HG03378 (cell line): Measurements from ENCODE around the gene DPP6.

Source experiments
- ATAC-seq: cut with Tn5 transposase; IDR thresholded peaks from one replicate; pipeline ENCODE4 v1.9.1; 2021; ENCODE audit warnings: mild to moderate bottlenecking, moderate library complexity; ENCODE audit not compliant: unreplicated experiment

The DPP6 gene

DNA sequence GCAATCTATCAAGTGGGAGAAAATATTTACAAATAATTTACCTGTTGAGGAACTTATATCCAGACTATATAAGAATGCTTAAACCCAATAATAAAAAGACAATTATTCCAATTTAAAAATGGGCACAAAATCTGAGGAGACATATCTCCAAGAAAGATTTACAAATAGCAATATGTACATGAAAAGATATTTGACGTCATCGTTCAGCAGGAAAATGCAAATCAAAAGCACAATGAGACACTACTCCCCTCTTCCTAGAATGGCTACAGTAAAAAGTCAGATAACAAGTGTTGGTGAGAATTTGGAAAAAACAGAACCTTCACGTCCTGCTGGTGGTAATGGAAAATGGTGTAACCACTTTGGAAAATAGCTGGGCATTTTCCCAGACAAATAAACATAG is 457.0 kb downstream of the DPP6 start:
- no peak for ATAC-seq

DNA sequence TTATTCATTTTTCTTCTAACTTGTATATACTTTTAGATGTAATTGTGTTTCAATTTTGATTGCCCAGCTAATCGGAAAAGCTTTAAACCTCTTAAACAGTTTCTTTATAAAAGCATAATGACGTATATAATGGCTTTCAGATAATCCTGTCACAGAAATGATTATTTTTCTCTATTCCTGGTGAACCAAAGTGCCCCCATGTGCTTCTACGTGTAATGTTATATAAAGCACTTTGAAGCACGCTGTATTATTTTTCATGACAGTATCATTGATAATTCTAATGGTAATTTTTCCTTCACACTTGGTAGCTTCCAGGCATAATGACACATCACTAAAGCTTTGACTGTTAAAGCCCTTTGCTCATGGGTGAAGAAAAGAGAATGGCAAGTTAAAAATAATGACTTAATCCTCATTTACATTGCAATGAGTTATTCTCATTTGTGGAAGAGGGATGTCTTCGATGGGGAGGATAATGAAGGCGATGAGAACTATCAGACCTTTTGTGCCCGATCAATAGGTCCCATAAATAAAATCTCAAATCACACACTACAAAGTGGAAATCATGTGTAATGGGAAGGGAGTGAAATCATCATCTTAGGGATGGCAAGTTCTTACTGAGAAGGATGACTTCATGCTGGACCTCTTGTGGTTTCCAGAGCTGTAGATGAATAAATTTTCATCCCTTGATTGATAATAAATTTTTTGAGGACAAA is 460.1 kb downstream of the DPP6 start:
- ATAC-seq = no peak

DNA sequence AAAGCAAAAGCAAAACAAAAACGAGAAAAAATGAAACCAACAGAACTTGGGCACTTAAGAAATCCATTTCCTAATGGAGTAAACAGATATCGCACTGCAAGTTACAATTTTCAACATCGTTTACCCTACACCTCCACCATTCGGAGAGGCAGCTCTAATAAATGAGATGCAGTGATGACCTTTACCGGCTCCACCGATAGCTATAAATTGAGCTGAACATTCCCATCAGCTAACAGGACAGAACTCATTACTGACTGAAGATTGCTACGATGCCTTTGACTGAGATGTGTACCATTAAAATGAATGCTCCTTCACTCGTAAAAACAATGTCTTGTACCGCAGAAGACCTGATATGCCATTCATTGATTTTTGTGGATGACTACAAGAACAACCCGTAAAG is 465.6 kb downstream of the DPP6 start:
- no peak for ATAC-seq

DNA sequence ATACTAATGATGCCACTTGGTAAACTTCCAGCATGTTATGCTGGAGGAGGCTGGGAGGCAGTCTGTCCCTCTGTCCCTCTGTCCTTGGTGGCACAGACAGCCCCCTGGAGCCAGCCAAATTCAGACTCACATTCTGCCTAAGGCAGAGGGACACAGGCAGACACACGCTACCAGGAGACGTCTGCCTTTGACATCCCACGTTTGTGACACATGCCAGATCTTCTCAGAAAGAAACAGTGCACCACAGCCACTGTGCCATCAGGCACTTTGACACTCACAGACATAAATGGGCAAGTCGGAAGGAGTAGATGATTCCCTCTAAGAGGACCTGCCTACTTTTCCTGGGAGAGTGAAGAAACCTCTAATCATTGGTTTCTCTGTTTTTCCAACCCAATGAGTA is 467.0 kb downstream of the DPP6 start:
- no peak for ATAC-seq

DNA sequence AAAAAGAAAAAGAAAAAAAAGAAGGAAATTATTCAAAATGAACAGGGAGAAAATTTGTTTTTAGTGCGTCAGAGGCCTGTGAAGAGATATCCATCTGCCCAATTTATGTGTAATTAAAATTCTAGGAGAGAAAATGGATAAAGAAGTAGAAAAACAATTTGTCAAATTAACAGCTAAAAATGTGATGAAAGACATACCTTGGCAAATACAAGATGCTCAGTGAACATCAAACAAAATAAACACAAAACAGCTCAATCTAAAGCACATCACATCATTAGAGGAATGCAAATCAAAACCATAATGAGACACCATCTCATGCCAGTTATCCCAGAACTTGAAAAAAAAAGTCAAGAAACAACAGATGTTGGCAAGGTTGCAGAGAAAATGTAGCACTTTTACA is 477.9 kb downstream of the DPP6 start:
- ATAC-seq = no peak

DNA sequence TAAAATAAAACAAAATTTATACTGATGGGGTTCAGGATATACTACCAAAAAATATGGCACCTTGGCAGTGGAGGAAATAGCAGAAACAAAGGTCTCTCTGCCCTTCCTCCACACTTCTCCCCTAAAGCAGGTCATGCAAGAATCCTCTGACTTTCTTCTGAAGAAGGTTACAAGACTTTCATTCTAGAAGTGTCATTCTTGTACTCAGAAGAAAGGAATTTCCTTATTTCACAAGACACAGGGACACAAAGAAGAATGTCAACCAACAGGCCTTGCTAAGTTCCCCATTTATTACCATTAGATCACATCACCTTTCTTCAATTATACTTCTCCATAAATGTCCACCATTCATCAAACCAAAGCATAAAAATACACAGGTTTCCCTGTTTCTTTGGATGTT is 480.6 kb downstream of the DPP6 start:
- no peak for ATAC-seq

DNA sequence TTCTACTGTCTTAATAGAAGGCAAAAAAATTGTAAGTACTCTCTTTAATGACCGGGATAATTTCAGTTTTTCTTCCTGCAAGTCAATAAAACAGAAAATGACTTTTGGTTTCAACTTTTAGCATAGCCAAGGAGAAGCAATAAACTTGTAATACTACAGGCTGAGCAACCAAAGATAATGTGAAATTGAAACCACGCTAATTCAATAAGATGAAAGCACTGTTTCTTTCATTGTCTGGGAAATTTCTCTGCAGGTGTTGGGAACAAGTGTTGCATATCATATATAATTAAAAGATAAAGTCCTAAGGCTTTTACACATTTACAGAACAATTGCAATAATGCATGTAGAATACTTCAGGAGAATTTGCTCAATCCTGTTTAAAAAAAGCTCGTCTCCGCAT is 488.4 kb downstream of the DPP6 start:
- ATAC-seq = no peak

DNA sequence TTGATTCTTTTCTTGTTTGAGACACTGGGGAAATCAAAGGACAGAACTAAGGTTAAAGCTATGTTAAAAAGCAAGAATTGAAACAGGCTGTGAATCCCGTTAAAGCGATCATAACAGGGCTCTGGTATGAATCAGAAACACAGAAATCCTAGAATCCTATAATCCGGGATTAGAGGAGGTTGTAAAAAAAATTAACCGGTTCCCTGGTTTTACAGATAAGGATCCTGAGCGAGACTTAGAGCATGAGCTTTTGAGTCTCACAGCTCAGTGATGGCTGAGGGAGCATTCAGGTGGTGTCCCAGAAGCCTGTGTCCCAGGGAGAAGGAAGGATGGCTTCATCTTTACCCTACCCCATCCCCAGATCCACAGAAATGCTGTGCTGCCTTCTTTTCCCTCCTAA is 489.4 kb downstream of the DPP6 start:
- no peak for ATAC-seq

DNA sequence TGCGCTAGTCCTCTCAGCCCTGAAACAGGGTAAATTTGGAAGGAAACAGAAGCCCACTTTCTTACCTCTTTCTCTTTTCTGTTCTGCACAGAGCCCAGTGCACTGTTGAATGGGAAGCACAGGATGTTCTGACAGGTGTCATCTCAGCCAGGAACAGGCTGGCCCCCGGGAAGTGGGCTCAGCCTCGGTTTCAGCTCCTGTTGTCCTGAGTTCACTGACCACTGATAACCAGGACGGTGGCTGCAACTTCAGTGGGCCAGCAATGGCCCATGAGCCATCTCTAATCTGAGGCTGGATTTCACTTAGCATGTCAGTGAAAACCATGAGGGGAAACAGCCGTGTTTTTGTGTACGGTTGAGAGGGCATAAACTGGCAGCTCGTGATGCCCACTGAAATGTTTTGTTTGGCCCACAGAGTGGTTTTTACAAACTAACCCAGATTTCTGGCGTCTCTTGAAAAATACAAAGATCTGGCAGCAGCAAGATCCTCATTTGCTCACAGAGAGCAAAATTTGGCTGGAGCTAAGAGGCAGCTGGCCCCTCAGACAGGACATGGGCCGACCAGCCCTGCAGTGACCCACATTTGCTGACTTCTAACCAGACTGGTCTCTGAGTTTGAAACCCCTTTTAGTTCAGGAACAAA is 494.9 kb downstream of the DPP6 start:
- no peak for ATAC-seq

DNA sequence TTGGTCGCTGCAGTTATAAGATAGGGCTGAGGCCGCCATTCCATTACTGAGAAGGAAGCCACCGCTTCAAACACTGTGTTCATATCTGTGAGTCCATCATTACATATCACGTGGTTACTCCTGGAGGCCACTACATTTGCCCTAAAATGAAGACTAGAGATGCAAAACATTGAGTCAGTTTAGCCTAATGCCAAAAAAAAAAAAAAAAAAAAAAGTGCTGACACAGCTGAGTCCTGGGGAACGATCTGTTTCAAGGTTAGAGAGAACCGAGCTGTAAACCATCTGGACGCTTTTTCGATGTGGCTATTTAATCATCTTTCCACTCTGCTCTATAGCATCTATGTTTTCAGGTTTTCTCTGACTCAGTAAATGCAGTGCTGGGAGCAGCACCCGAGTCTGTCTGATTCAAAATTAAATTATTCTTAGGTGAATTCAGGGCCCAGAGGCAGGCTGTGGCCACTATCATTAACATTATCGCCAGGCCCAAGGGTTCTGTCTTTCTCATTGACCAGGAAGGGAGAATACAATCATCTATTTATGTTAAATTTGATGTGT is 501.6 kb downstream of the DPP6 start:
- ATAC-seq = no peak

DNA sequence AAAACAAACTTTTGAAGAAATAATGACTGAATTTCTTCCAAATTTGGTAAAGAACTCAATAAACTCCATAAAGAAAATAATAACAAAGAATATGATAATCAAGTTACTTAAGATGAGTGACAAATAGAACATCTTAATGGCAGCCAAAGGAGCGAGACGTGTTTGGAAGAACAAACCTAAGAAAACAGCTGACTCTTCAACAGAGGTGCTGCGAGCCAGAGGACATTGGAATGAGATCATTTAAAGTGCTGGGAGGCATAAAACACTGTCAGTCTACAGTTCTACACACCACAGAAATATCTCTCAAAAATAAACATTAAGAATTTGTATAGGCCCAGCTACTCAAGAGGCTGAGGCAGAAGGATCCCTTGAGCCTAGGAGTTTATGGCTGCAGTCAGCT is 507.3 kb downstream of the DPP6 start:
- no peak for ATAC-seq

DNA sequence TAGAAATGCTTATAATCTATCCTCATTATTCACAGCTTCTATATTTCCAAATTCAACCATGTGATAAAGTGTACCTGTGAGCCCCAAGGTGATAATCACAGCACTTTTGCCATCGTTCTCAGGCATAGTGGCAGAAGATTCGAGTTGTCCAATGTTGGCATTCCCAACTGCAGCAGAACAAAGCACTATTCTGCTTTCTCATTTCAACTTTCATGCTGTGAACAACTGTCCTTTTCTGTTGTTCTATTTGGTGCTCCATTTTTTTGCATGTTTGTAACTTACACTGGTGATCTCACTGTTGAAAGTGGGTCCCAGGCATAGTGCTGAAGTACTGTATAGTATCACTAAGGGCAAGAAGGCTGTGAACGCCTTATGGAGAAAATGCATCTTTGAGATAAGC is 512.5 kb downstream of the DPP6 start:
- no peak for ATAC-seq

DNA sequence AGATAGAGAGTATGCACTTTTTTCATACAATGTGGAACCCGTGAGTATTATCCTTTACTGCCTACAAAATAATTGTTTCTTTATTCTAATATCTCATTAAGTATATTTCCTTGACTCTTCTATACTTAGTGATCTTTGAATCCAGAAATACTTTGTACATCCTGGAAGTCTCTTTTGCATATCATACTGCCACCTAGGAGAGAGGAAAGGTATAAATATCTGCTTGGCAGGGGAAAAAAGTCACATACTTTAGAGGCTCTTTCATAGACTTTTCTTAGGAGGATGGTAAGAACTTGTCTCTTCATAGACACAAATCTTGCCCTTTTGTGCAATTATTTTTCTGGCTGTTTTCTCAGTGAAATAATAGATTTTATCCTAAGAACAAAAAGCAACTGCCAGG is 514.7 kb downstream of the DPP6 start:
- no peak for ATAC-seq

DNA sequence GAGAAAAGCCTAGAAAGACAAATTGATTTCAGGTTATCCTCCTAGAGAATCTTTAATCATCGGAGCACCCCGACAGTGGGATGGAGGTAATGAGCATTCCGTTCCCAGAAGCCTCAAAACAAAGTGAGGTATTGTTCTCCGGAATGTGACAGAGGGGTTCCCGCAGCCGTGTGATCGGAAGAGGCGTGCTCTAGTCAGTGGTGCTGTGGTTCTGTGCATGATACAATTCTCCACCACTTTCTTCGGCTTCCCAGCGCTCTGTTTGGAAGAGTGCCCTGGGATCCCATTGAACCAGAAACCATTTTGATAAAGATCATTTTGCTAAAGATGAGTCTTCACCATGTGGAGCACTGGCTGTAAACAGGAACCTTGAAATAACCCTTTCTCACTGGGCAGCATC is 516.1 kb downstream of the DPP6 start:
- no peak for ATAC-seq

DNA sequence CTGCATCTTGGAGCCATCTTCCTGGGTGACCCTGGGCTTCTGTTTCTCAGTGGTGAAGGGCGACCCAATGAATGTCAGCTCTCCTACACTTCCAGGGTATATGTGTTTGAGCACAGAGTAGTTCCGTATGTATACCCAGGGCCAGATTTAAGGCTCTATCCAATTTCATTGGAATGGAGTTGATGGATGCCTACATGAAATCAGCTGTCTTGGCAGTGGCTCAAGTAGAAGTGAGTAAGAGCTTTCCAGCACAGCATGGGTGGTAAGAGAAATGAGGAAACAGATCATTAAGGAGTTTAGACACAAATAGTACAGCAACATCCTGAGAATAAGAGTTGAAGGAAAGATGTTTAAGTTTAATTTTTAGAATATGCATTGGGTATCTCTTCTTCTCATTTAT is 517.7 kb downstream of the DPP6 start:
- ATAC-seq = no peak

DNA sequence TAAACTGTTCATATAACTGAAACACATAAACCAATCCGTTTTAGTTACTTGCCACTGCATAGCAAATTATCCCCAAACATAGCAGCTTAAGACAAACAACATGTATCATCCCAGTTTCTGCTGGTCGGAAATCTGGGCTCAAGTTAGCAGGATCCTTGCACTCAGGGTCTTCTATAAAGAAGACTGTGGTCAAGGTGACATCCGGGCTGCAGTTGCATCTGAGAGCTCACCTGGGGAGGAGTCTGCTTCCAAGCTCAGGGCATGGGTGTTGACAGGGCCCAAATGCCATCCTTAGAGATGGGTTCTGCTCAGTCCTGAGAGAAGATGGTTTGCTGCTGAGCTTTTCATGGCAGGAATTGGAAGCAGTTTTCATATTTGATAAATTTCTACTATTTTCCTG is 519.6 kb downstream of the DPP6 start:
- no peak for ATAC-seq

DNA sequence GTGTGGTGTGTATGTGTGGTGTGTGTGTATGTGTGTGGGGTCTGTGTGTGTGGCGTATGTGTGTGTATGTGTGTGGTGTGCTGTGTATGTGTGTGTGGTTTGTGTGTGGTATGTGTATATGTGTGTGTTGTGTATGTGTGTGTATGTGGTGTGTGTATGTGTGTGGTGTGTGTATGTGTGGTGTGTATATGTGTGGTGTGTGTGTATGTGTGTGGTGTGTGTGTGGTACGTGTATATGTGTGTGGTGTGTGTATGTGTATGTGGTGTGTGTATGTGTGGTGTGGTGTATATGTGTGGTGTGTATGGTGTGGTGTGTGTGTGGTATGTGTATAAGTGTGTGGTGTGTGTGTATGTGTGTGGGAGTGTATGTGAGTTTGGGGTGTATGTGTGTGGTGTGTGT is 522.0 kb downstream of the DPP6 start:
- no peak for ATAC-seq

DNA sequence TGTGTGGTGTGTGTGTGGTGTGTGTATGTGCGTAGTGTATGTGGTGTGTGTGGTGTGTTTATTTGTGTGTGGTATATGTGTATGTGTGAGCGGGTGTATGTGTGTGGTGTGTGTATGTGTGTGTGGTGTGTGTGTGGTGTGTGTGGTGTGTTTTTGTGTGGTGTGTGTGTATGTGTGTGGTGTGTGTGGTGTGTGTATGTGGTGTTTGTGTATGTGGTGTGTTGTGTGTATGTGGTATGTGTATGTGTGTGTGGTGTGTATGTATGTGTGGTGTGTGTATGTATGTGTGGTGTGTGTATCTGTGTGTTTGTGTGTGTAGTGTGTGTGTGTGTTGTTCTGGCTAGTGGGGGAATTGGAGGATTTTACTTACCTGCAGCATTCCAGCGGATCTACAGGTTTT is 523.3 kb downstream of the DPP6 start:
- no peak for ATAC-seq

DNA sequence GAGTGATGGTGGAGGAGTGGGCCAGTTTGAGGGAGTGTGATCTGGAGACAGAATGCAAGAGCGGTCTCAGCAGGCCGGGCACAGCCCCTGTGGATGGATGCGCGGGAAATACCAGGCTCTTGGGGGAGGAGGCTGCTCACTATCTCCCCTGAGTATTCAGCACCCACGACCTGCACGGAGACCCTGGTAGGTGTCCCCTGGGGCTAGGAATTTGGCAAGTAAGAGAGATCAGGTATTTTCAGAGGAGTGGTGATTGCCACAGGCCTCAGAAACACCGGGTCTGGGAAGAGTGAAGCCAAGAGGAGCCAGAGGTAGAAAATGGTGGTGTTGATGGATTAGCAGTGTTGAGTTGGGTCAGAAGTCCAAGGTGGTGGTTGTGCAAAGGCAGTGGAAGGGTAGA is 524.4 kb downstream of the DPP6 start:
- ATAC-seq = no peak

DNA sequence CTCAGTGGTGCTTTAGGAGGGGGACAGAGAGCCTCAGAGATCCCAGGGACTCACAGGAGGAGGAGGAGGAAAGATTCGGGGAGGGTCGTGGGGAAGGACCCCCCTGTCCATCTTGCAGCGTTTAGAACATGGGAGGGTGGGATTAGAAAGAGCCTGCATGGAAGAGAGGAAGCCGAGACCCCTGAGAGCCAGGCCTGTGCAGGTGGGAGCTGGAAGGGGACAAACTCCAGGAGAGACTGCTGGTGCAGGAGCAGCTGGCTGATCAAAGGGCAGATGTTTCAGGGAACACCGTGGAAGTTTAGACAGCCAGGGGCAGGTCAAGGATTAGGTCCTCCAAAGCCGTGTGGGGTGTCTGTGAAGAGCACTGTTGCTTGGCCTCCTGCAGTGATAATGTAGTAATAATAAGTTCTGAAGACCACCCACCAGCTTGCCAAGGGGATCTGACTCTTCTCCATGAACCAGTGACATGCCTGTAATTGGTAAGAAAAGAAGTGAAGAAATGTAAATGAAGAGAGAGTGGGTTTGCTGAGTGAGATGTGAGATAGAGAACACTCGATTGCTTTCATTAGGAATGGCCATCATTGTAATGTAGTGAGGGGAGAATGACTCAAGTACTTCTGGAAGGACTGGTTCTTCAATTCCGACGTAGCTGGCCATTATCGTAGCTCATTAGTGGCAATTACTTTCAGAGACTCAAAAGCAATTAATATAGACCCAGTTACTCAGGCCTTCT is 525.1 kb downstream of the DPP6 start:
- no peak for ATAC-seq

DNA sequence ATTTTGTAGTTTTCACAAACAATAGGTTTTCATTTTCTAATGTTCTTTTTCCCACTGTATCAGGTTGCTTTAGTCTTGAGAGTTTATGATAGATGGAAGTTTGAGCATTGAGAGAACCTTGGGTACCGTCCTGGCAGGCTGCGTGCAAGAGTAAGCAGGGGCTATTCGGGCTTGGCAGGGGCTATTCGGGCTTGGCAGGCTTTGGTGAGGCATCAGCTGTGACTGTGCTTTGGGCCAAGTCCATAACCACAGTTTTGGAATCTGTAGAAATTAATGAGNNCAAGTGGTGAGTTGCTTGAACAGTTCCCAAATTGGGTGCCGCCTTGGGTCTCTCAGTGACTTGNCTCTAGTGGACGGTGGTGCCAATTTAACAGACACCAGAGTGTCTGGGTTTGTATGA is 526.1 kb downstream of the DPP6 start:
- ATAC-seq = no peak

DNA sequence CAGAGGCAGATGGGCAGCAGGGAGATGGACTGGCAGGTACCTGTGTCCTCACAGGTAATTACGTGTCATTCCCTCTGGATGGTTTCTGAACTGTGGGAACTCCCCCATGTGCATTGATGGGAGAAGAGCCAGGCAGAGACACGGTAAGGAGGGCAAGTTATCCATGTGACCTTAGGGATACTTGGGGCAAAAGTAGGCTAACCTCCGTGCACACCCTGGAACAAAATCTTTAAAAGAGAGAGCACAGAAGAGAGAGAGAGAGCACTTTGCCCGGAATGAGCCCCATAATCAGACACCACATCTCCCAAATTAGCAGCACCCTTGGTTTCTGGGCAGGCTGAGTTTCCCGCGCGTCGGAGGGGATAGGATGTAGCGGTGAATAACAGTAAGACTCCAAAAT is 527.5 kb downstream of the DPP6 start:
- ATAC-seq = no peak
